Gastroesophageal sphincter (tissue), 4 donors: ENCODE measurements around the gene NSMF. TPM values are rescaled to one million over a fixed set of nuclear protein-coding genes. Genes with fewer than 3 reads are reported as not detected.

Source experiments
- ATAC-seq: fragments of 150-250 bp; one replicate; pipeline ENCODE4 v1.9.1; 2016; ENCODE audit warnings: mild to moderate bottlenecking, moderate library complexity
- H3K27ac ChIP-seq, 4 donors: fragments of 200-600 bp; sonication (generic) in 3 of 4; 1 replicate in 3 of 4; 2 replicates in 1 of 4; pipeline ENCODE4 v1.5.1; 2016 to 2019
- H3K27me3 ChIP-seq: fragments of 200-600 bp; sonication (generic); one replicate; pipeline ENCODE4 v1.5.1; 2019
- H3K36me3 ChIP-seq, 2 donors: fragments of 200-600 bp; sonication (generic); one replicate each; pipeline ENCODE4 v1.5.1; 2019; ENCODE audit warnings: control low read depth in 1 of 2
- H3K4me1 ChIP-seq, 3 donors: fragments of 200-600 bp; sonication (generic); 1 replicate in 2 of 3; 2 replicates in 1 of 3; pipeline ENCODE4 v1.5.1; 2016 to 2019; ENCODE audit warnings: control low read depth in 2 of 3
- H3K4me3 ChIP-seq, 2 donors: fragments of 200-600 bp; sonication (generic); one replicate each; pipeline ENCODE4 v1.5.1; 2019; ENCODE audit warnings: mild to moderate bottlenecking in 1 of 2, moderate library complexity in 1 of 2
- H3K9me3 ChIP-seq, 3 donors: fragments of 200-600 bp; sonication (generic); one replicate each; pipeline ENCODE4 v1.5.1; 2017 to 2019; ENCODE audit warnings: control low read depth in 2 of 3
- CTCF ChIP-seq, 4 experiments: fragments of 200-600 bp in 2 of 4; fragments of 450-650 bp in 2 of 4; sonication (generic) in 1 of 4; IDR thresholded peaks; one replicate each; pipeline ENCODE4 v1.5.1; 2017 to 2019; ENCODE audit warnings: antibody characterized with exemption in 4 of 4, mild to moderate bottlenecking in 2 of 4, moderate library complexity in 2 of 4
- EP300 ChIP-seq: sonication (generic); formaldehyde crosslinking; IDR thresholded peaks from one replicate; pipeline ENCODE4 v1.6.1; 2017; ENCODE audit warnings: antibody characterized with exemption, mild to moderate bottlenecking
- POLR2A ChIP-seq, 2 donors: fragments of 450-650 bp; IDR thresholded peaks; one replicate each; pipeline ENCODE4 v1.6.1; 2017; ENCODE audit warnings: antibody characterized with exemption in 2 of 2, mild to moderate bottlenecking in 2 of 2, moderate library complexity in 1 of 2
- POLR2AphosphoS5 ChIP-seq: sonication (generic); formaldehyde crosslinking; IDR thresholded peaks from one replicate; pipeline ENCODE4 v1.6.1; 2017; ENCODE audit warnings: antibody characterized with exemption
- WGBS, 2 donors: methylation state at CpG; one replicate each; pipeline ENCODE4 v1.1.5; 2018; ENCODE audit warnings: low coverage in 1 of 2; 5-methylcytosine and 5-hydroxymethylcytosine counted together
- total RNA-seq, 4 donors: library from RNA; depleted of rRNA; stranded (reverse); fragments of >200 nt; gene quantifications; one replicate each; pipeline ENCODE4 v1.1.0, GENCODE V29; 2016

Gene NSMF
- total RNA-seq, 4 donors from 2014 or later, result 38.1 to 63.5 (median 49.1) TPM

GRCh38 chr9:137491735-137492432, 32.8 kb upstream of the NSMF start:
- WGBS, 2 donors, result 88 to 90% methylated on average over 8 to 13 of the region's 13 CpGs
- ATAC-seq, result no peak

GRCh38 chr9:137490532-137491186, 31.5 kb upstream of the NSMF start:
- H3K27me3 ChIP-seq, result no peaks in the 10 kb centered on the region
- H3K27ac ChIP-seq, result no peak overlapping the region
- no peaks in the 10 kb centered on the region for H3K9me3 ChIP-seq
- H3K4me3 ChIP-seq, result no peak overlapping the region
- H3K4me1 ChIP-seq, result no peaks in the 10 kb centered on the region
- peaks cover 0 to 35% of the 10 kb centered on the region in 2 donors for H3K36me3 ChIP-seq
- WGBS, 2 donors, result 85 to 87% methylated on average over 8 of the region's 9 CpGs
- ATAC-seq, result no peak
- no peak for TF ChIP-seq EP300
- TF ChIP-seq POLR2A (IDR thresholded peaks at IDR 0.05), result no peak

More at GRCh38 chr9:137491735-137492432, 32.8 kb upstream of the NSMF start:
- Histone ChIP-seq H3K36me3 (peaks cover 0 to 35% of the 10 kb centered on the region in 2 donors), H3K9me3 (no peaks in the 10 kb centered on the region), H3K4me1 (no peaks in the 10 kb centered on the region), H3K27ac (no peak overlapping the region), H3K27me3 (no peaks in the 10 kb centered on the region), H3K4me3 (no peak overlapping the region)
- TF ChIP-seq POLR2AphosphoS5, result no peak
- TF ChIP-seq POLR2A (IDR thresholded peaks at IDR 0.05), result no peak
- no peak for TF ChIP-seq EP300
- no peak for TF ChIP-seq CTCF (IDR thresholded peaks at IDR 0.05)

GRCh38 chr9:137488906-137489305, 29.8 kb upstream of the NSMF start:
- H3K27me3 ChIP-seq, result no peaks in the 10 kb centered on the region
- no peak for TF ChIP-seq POLR2AphosphoS5
- no peak for TF ChIP-seq POLR2A (IDR thresholded peaks at IDR 0.05)
- no peak for TF ChIP-seq EP300
- TF ChIP-seq CTCF (IDR thresholded peaks at IDR 0.05), result no peak
- 100% methylated on average over 3 of the region's 6 CpGs; no CpG with 5 or more reads in 1 of the 2 donors for WGBS, 2 donors
- ATAC-seq, result no peak
- no peak overlapping the region for H3K27ac ChIP-seq
- H3K9me3 ChIP-seq, result no peaks in the 10 kb centered on the region
- H3K4me3 ChIP-seq, result no peak overlapping the region
- no peaks in the 10 kb centered on the region for H3K4me1 ChIP-seq
- H3K36me3 ChIP-seq, result peaks cover 0 to 35% of the 10 kb centered on the region in 2 donors

- WGBS, 2 donors, result 33% methylated on average over 1 of the region's 6 CpGs; no CpG with 5 or more reads in 1 of the 2 donors
- TF ChIP-seq POLR2A (IDR thresholded peaks at IDR 0.05), result no peak
- TF ChIP-seq EP300, result no peak
- Histone ChIP-seq H3K4me3 (no peak overlapping the region), H3K27ac (no peak overlapping the region), H3K9me3 (no peaks in the 10 kb centered on the region), H3K27me3 (no peaks in the 10 kb centered on the region), H3K36me3 (peaks cover 0 to 35% of the 10 kb centered on the region in 2 donors), H3K4me1 (no peaks in the 10 kb centered on the region)
- ATAC-seq, result no peak
Measured at GRCh38 chr9:137488327-137488653, 29.2 kb upstream of the NSMF start.

- H3K27me3 ChIP-seq, result no peaks in the 10 kb centered on the region
- TF ChIP-seq EP300, result no peak
- TF ChIP-seq POLR2A (IDR thresholded peaks at IDR 0.05), result no peak
- TF ChIP-seq CTCF (IDR thresholded peaks at IDR 0.05), result no peak
- no peak for TF ChIP-seq POLR2AphosphoS5
- peaks cover 0 to under 1% (median 0%) of the 10 kb centered on the region in 3 donors for H3K4me1 ChIP-seq
- H3K27ac ChIP-seq, result no peak overlapping the region
- no peaks in the 10 kb centered on the region for H3K9me3 ChIP-seq
- WGBS, 2 donors, result 80 to 85% methylated on average over 4 to 30 of the region's 41 CpGs
- H3K36me3 ChIP-seq, result peaks cover 0 to 35% of the 10 kb centered on the region in 2 donors
- no peak for ATAC-seq
- no peak overlapping the region for H3K4me3 ChIP-seq
Measured at GRCh38 chr9:137487454-137488326, 28.6 kb upstream of the NSMF start.
